HG03565 (cell line): ENCODE measurements around the gene TMEM183A.

Experiments used
- ATAC-seq: cut with Tn5 transposase; IDR thresholded peaks from one replicate; pipeline ENCODE4 v1.9.1; 2021; ENCODE audit warnings: mild to moderate bottlenecking, moderate library complexity; ENCODE audit not compliant: unreplicated experiment

Gene TMEM183A

GRCh38 chr1:203044546-203045250 lies 37.5 kb downstream of the TMEM183A start:
- no peak for ATAC-seq

DNA sequence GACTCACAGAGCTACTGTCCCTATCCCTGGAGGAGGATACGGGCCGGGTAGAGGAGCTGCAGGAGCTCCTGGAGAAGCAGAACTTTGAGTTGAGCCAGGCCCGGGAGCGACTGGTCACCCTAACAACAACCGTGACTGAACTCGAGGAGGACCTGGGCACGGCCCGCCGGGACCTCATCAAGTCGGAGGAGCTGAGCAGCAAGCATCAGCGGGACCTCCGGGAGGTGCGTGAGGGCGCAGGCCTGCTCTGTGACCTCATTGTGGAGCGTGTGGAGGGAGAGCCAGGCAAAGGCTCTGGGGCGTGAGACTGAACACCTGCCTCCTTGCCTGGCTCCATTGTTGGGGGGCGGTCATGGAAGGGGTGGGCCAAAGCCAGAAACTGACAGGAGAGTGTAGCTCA lies 38.2 kb downstream of the TMEM183A start:
- no peak for ATAC-seq

DNA sequence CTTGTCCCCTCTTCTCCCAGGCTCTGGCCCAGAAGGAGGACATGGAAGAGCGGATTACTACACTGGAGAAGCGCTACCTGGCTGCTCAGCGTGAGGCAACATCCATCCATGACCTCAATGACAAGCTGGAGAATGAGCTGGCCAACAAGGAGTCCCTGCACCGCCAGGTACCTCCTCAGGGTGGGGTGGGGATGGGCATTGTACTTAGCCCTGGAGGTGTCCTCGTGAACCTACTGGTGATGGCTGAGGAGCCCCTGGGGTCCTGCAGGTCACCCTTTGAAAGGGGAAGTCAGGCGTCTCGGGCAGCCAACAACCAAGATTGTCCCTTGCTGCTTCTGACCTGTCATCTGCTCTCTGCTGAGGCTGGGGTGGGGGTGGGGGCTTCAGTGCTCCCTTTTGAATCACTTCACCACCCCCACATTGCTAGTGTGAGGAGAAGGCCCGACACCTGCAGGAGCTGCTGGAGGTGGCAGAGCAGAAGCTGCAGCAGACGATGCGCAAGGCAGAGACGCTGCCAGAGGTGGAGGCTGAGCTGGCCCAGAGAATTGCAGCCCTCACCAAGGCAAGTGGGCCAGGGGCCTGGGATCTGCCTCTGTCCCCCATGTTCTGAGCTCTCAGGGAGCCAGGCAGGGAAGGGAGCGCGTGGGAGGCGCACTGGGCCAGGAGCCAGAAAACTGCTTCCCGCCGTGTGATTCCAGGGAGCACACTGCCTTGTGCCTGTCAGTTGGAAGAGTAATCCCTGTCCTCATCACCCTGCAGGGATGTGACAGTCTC lies 38.8 kb downstream of the TMEM183A start:
- ATAC-seq: no peak

GRCh38 chr1:203046984-203047630 lies 39.9 kb downstream of the TMEM183A start:
- ATAC-seq: no peak

DNA sequence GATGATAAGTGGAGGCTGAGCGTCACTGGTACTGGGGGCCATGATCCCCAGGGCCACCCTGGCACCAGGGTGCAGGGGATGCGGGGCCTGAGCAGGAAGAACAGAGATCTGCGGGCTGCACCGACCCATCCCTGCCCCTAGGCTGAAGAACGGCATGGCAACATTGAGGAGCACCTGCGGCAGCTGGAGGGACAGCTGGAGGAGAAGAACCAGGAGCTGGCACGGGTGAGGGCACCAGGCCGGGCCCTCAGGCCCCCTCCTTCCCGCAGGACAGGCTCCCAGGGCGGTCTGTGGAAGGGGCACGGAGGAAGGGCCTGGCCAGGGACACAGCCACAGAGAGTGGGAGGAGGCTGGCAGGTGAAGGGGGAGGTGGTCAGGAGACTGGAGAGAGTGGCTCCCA lies 40.9 kb downstream of the TMEM183A start:
- ATAC-seq: no peak

DNA sequence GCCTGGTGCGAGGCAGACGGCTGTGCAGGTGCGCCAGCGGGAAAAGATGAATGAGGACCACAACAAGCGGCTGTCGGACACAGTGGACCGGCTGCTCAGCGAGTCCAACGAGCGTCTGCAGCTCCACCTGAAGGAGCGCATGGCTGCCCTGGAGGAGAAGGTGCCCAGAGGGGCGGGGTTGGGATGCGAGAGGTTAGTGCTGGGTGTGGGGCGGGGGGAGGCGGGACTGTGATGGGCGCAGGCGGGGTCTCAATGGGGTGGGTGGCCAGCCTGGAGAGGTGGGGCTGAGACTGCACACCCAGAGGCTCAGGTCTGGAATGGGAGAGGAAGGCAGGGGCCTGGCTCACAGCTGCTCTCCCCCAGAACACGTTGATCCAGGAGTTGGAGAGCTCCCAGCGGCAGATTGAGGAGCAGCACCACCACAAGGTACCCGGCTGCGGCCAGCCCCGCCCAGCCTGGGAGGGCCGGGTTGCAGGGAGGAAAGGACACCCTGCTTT lies 41.4 kb downstream of the TMEM183A start:
- ATAC-seq: no peak

GRCh38 chr1:203049077-203049476 lies 41.9 kb downstream of the TMEM183A start:
- no peak for ATAC-seq

DNA sequence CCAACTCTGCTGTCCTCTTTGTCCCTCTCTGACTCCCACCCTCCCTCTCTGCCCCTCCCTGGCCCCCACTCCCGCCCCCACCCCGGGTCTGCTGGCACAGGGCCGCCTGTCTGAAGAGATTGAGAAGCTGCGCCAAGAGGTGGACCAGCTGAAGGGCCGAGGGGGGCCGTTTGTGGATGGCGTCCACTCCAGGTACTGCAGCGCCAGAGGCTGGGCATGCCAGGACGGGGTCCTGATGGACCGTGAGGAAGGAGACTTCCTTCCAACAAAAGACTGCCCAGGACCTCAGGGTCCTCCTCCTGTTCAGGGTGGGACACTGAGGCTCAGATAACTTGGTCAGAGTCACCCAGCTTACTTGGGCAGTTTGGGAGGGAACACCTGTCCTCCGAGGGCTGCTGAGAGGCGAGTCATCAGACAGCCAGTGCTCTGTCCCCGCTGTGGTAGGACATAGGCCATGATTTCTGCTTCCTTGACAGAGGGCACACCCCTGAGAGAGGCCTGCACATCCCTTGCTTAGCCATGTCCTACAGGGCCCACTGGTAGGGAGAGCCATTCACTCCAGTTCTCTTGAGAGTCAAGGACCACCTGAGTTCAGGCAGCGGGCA lies 42.5 kb downstream of the TMEM183A start:
- no peak for ATAC-seq

- no peak for ATAC-seq
Measured at GRCh38 chr1:203050826-203051225, 43.7 kb downstream of the TMEM183A start.

- ATAC-seq: no peak
Measured at GRCh38 chr1:203051841-203052324, 44.7 kb downstream of the TMEM183A start.

DNA sequence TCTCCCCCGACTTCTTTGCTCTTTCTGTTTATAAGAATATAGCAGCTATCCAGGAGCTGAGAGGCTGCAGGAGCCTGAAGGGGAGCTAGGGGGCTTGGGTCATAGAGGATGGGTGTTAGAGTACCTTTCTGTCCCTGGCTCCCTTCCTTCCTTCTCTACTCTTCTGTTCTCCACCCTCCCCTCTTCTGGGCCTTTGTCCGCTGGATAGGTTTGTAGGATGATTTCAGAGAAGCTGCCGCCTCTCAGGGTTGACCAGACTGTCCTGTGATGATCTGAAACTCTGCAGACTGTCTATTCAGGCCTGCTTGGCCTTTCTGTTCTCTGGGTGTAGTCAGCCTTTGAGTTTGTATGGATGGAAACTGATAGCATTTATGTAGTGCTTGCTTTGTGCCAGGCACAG lies 45.4 kb downstream of the TMEM183A start:
- no peak for ATAC-seq

DNA sequence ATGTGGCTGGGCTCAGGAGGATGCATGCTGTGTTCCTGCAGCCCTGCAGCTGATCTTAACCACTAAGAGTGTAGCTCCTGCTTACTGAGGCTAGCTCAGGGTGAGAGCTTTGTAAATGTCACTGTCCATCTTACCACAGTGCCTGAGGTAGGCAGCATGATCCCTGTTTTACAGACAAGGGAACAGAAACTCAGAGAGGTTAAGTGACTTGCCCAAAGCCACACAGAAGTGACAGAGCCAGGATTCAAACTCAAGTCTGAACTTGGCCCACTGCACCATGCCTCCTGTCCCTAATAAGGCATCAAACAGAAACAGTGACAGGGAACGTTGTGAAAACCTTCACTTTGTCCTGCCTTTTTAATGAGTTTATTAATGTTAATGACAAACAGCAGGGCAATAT lies 47.0 kb downstream of the TMEM183A start:
- no peak for ATAC-seq

DNA sequence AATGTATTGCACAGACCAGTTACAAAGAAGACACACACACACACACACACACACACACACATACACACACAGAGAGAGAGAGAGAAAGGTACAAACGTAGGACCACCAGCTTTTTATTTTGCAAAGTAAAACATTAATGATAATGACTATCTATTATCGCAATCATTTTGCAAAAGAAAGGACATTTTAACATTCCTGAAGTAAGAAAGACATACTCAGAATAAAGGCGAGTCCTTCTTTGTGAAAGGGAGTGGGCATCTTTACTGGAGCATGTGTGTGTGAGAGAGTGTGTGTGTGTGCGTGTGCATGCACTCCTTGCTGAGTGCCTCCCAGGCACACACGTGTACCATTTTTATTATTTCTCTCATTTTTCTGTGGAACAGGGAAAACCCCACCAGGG lies 47.5 kb downstream of the TMEM183A start:
- ATAC-seq: no peak

DNA sequence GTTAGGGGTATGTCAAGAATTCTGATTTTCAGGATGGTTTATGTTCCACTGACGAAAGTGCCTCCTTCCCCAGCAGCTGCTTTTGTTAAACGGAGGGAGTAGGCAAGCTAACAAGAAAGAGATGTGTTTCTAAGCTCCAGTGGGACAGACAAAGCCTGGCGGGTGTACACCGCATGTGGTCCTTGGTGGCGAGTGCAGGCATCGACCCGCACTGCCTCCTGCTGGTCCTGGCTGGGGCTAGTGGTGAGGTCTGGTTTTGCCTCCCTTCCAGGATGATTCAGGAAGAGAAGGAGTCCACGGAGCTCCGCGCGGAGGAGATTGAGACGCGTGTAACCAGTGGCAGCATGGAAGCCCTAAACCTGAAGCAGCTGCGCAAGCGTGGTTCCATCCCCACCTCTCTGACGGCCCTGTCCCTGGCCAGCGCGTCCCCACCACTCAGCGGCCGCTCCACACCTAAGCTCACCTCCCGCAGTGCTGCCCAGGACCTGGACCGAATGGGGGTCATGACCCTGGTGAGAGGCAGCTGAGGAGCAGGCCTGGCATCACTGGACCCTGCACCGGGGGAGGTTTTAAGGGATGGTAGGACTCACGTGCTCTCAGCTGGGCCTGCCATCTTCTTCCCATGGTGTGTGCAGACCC lies 48.1 kb downstream of the TMEM183A start:
- no peak for ATAC-seq

DNA sequence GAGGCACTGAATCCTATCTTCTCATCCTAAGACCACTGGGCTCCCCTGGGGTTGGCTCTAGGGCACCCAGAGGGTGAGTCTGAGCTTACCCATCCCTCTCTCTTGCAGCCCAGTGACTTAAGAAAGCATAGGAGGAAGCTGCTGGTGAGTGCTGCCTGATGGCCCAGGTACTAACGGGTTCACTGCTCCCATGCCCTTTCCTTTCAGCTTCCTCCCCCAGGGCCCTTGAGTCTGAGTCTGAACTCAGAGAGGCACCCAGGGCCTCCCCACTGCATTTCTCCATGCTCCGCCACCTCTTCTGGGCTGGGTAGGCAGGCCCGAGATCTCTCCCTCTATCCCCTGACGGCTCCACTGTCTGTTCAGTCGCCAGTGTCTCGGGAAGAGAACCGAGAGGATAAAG lies 48.8 kb downstream of the TMEM183A start:
- no peak for ATAC-seq

- ATAC-seq: no peak
Measured at GRCh38 chr1:203056516-203056915, 49.3 kb downstream of the TMEM183A start.

- ATAC-seq: no peak
Measured at GRCh38 chr1:203057911-203058675, 50.9 kb downstream of the TMEM183A start.

- no peak for ATAC-seq
Measured at GRCh38 chr1:203058676-203058935, 51.4 kb downstream of the TMEM183A start.

DNA sequence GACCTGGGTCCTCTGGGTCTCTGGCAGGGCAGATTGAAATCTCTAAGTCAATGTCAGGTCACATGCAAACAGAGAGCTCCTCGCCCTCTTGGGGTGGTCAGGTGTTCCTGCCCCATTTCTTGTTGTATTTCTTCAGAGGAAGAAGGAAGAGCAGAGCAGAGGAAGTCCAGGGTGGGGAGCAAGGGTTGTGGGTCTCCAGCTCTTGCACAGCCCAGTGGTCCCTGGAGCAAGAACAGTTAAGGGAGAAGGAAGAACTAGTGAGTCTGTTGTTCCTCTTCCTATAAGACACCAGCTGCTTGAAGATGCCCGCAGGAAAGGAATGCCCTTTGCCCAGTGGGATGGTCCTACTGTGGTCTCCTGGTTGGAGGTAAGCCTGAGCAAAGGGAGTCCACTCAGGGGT lies 52.3 kb downstream of the TMEM183A start:
- no peak for ATAC-seq

GRCh38 chr1:203060115-203060514 lies 52.9 kb downstream of the TMEM183A start:
- no peak for ATAC-seq
